Panc1 (cell line): ENCODE measurements around the gene UBAP2. TPM values are rescaled to one million over a fixed set of nuclear protein-coding genes. Genes with fewer than 3 reads are reported as not detected.

ENCODE experiments used
- ATAC-seq: fragments of 200-7000 bp; cut with Tn5 transposase; 2 replicates; pipeline ENCODE4 v1.9.1; 2020; ENCODE audit warnings: mild to moderate bottlenecking, moderate library complexity
- BruUV-seq: library from RNA; stranded (reverse); fragments of 400-500 nt; replicated peaks from 2 replicates; lab custom pipeline; 2021; lab: Mats Ljungman, UMichigan
- CTCF ChIA-PET: fragments of 300-600 bp; sonication (Branson Sonifier 250); formaldehyde crosslinking; loops from one replicate; lab custom pipeline; 2022; ENCODE audit warnings: antibody characterized with exemption; lab: Charles Lee
- POLR2A ChIA-PET: fragments of 300-600 bp; sonication (Branson Sonifier 250); formaldehyde crosslinking; loops from one replicate; lab custom pipeline; 2022; ENCODE audit warnings: antibody characterized with exemption; lab: Charles Lee
- DNase-seq: peaks from one replicate; pipeline ENCODE4 v3.0.0-alpha.2; 2010; ENCODE audit warnings: low read depth, low spot score
- H3K27ac ChIP-seq: 2 replicates; pipeline ENCODE4 v1.5.1; 2011; ENCODE audit warnings: mild to moderate bottlenecking, low read length, inconsistent platforms
- H3K27me3 ChIP-seq: fragments of 200-500 bp; sonication (Bioruptor generic); 2 replicates; pipeline ENCODE4 v1.6.0; 2014; ENCODE audit warnings: low read length, inconsistent platforms; ENCODE audit not compliant: control insufficient read depth, insufficient read depth
- H3K36me3 ChIP-seq: fragments of 200-500 bp; sonication (Bioruptor generic); 2 replicates; pipeline ENCODE4 v1.5.1; 2014; ENCODE audit warnings: inconsistent platforms, mild to moderate bottlenecking, low read length, moderate library complexity; ENCODE audit not compliant: control insufficient read depth, insufficient read depth
- H3K4me1 ChIP-seq: 2 replicates; pipeline ENCODE4 v1.5.1; 2011; ENCODE audit warnings: inconsistent platforms, mild to moderate bottlenecking, low read length, moderate library complexity; ENCODE audit not compliant: control insufficient read depth, insufficient read depth
- H3K4me3 ChIP-seq, 2 experiments: 2 replicates each; pipeline ENCODE4 v1.5.1; 2011 to 2012; ENCODE audit warnings: low read depth in 2 of 2, low read length in 2 of 2, mild to moderate bottlenecking in 2 of 2, inconsistent platforms in 1 of 2, moderate library complexity in 1 of 2
- H3K9me3 ChIP-seq: fragments of 200-500 bp; sonication (Bioruptor generic); 2 replicates; pipeline ENCODE4 v1.5.1; 2014; ENCODE audit warnings: low read depth, mild to moderate bottlenecking, inconsistent platforms, low read length, moderate library complexity; ENCODE audit not compliant: control insufficient read depth, insufficient read depth
- CTCF ChIP-seq: fragments of 450-650 bp; IDR thresholded peaks from 2 replicates; pipeline ENCODE4 v1.5.1; 2017; ENCODE audit warnings: mild to moderate bottlenecking
- POLR2AphosphoS5 ChIP-seq: IDR thresholded peaks from 2 replicates; pipeline ENCODE4 v1.6.1; 2012; ENCODE audit warnings: mild to moderate bottlenecking, low read depth, low read length, moderate library complexity
- SIN3A ChIP-seq: IDR thresholded peaks from 2 replicates; pipeline ENCODE4 v1.6.1; 2012; ENCODE audit warnings: low read depth, mild to moderate bottlenecking, low read length, moderate library complexity, borderline replicate concordance; ENCODE audit not compliant: insufficient read depth
- TCF7L2 ChIP-seq: IDR thresholded peaks from 2 replicates; pipeline ENCODE4 v1.6.1; 2011; ENCODE audit warnings: mild to moderate bottlenecking, low read depth, low read length, inconsistent platforms
- in situ Hi-C: cut with HindIII; loops from 2 replicates; pipeline ENCODE4 v1.10.0; 2016; ENCODE audit warnings: low sequenced_read_pairs, low pct_unique_long_range_greater_than_20kb
- intact Hi-C: fragments of 100-400 bp; cut with micrococcal nuclease; formaldehyde crosslinking; loops from one replicate; pipeline ENCODE4 v1.10.0; 2022; ENCODE audit not compliant: unreplicated experiment
- total RNA-seq: library from RNA; stranded (reverse); gene quantifications from one replicate; pipeline ENCODE4 v1.2.1, GENCODE V29; 2021; ENCODE audit not compliant: unreplicated experiment
- TF ChIP-seq, protein P1 (sequence below), 2 experiments: IDR thresholded peaks; 2 replicates each; pipeline ENCODE4 v1.6.1; 2011 to 2012; ENCODE audit warnings: low read depth in 2 of 2, control low read depth in 1 of 2, low read length in 1 of 2, mild to moderate bottlenecking in 1 of 2, moderate library complexity in 1 of 2; ENCODE audit not compliant: insufficient read depth in 1 of 2

UBAP2 gene
- total RNA-seq, 1 experiment from 2014 or later: 94.6 TPM

- intact Hi-C loops (no loop called here), in situ Hi-C loops (no loop called here)
- ATAC-seq (no peak), DNase-seq (peak; percentile 42)
- ChIA-PET POLR2A (no interaction called here), CTCF (no interaction called here)
- H3K27ac ChIP-seq: no peak overlapping the region
- no TSS peak for BruUV-seq
- TF ChIP-seq, protein P1, sequence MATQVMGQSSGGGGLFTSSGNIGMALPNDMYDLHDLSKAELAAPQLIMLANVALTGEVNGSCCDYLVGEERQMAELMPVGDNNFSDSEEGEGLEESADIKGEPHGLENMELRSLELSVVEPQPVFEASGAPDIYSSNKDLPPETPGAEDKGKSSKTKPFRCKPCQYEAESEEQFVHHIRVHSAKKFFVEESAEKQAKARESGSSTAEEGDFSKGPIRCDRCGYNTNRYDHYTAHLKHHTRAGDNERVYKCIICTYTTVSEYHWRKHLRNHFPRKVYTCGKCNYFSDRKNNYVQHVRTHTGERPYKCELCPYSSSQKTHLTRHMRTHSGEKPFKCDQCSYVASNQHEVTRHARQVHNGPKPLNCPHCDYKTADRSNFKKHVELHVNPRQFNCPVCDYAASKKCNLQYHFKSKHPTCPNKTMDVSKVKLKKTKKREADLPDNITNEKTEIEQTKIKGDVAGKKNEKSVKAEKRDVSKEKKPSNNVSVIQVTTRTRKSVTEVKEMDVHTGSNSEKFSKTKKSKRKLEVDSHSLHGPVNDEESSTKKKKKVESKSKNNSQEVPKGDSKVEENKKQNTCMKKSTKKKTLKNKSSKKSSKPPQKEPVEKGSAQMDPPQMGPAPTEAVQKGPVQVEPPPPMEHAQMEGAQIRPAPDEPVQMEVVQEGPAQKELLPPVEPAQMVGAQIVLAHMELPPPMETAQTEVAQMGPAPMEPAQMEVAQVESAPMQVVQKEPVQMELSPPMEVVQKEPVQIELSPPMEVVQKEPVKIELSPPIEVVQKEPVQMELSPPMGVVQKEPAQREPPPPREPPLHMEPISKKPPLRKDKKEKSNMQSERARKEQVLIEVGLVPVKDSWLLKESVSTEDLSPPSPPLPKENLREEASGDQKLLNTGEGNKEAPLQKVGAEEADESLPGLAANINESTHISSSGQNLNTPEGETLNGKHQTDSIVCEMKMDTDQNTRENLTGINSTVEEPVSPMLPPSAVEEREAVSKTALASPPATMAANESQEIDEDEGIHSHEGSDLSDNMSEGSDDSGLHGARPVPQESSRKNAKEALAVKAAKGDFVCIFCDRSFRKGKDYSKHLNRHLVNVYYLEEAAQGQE (IDR thresholded peaks at IDR 0.05; ENCODE audit: insufficient read depth in 1 of 2, low read depth in 2 of 2, low read length in 1 of 2): no peak
- TF ChIP-seq POLR2AphosphoS5 (no peak), TCF7L2 (no peak), SIN3A (no peak), CTCF (no peak)
- no peaks in the 10 kb centered on the region for H3K4me1 ChIP-seq
- no peaks in the 10 kb centered on the region for H3K27me3 ChIP-seq
- no peaks in the 10 kb centered on the region for H3K9me3 ChIP-seq
- no peak overlapping the region for H3K4me3 ChIP-seq
- no peaks in the 10 kb centered on the region for H3K36me3 ChIP-seq
Observed at GRCh38 chr9:34079181-34079580, 30.5 kb upstream of the UBAP2 start.

GRCh38 chr9:34072868-34073590 lies 24.3 kb upstream of the UBAP2 start:
- intact Hi-C loops (loop anchor here (5.0 kb wide), 3 partner anchors 49 to 261 kb away; no protein-coding TSS in a partner anchor), in situ Hi-C loops (no loop called here)
- DNase-seq (no peak), ATAC-seq (no peak)
- ChIA-PET POLR2A (interaction anchor here (0.5 to 0.7 kb wide), 2 partner anchors 75 to 249 kb away, joined by 3 read pairs; no protein-coding TSS in a partner anchor), CTCF (interaction anchor here (0.6 to 1.9 kb wide), 5 partner anchors 31 to 181 kb away, joined by 3 to 22 read pairs (median 7); no protein-coding TSS in a partner anchor)
- peak overlapping the region; percentile 27 for H3K27ac ChIP-seq
- H3K4me3 ChIP-seq: no peak overlapping the region
- 0 out of 2 replicates have a peak, but pooled peaks cover 6% of the 10 kb centered on the region for H3K4me1 ChIP-seq
- no TSS peak for BruUV-seq
- no peaks in the 10 kb centered on the region for H3K27me3 ChIP-seq
- no peak for TF ChIP-seq TCF7L2
- no peak for TF ChIP-seq CTCF
- TF ChIP-seq, protein P1 (IDR thresholded peaks at IDR 0.05; ENCODE audit: insufficient read depth in 1 of 2, low read depth in 2 of 2, low read length in 1 of 2): no peak
- no peak for TF ChIP-seq SIN3A
- no peak for TF ChIP-seq POLR2AphosphoS5
- no peaks in the 10 kb centered on the region for H3K9me3 ChIP-seq
- H3K36me3 ChIP-seq: no peaks in the 10 kb centered on the region
